NCI-H524 (cell line): ENCODE data around the gene APOOL.

Experiments
- DNase-seq, 2 experiments: peaks; one replicate each; lab custom pipeline; 2025; lab: John Stamatoyannopoulos, UW

The APOOL gene

DNA sequence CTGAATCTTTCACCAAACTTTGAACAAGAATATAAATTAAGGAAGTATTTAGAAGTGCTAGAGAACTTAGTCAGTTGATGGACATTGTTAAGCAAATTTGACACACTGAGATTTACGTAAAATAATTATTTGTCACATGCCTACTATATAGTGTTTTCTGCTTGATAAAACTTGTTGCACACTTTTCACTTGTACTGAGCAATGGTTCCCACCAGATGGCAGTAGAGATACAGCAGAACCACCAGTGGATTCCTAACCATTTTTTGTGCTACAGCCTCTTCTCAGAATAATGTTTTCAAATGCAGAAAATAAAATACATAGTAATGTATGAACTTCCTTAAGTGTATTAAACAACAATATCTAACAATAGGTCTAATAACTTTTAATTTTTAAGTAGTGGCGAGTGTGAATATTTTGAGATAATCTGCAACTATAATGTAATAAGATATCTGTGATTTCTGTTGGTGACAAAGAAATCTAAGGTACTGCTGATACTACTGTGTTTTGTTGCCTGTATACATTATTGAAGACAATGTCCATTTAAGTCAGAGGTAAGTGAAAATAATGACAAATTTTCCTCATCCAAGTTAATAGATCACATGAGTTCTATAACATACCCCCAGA lies 81.2 kb downstream of the APOOL start:
- peak in 1 of 2 experiments; percentile 26 for DNase-seq

DNA sequence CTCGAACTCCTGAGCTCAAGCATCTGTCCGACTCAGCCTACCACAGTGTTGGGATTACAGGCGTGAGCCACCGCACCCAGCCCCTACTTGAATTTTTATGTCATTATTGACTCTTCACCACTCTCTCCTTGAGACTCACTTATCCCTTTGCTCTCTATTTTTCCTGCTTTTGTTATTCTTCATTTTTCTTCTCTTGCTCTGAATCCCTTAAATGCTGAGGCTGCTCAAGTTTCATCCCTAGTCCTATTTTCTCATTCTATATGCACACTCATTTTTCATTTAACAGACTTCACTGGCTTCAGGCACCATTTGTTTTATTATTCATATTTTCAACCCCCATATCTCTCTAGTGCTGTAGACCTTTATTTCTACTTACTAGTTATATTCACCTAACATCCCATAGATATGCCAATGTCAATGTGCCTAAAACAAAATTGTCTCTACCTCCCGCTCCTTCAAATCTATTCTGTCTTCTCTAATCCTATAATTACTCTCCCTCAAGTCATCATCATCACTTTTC lies 85.7 kb downstream of the APOOL start:
- no peak for DNase-seq

DNA sequence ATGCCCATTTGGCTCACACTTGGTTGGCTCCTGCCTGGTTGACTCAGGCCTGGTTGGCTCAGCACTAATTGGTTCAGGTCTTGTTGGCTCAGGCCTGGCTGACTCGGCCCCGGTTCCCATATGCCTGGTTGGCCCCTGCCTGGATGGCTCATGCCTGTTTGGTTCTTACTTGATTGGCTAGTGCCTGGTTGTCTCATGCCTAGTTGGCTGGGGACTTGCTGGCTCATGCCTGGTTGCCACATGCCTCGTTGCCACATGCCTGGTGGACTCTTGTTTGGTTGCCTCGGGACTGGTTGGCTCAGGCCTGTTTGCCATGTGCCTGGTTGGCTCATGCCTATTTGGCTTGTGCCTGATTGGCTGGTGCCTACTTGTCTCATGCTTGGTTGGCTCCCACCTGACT lies 103.7 kb downstream of the APOOL start:
- DNase-seq: no peak

DNA sequence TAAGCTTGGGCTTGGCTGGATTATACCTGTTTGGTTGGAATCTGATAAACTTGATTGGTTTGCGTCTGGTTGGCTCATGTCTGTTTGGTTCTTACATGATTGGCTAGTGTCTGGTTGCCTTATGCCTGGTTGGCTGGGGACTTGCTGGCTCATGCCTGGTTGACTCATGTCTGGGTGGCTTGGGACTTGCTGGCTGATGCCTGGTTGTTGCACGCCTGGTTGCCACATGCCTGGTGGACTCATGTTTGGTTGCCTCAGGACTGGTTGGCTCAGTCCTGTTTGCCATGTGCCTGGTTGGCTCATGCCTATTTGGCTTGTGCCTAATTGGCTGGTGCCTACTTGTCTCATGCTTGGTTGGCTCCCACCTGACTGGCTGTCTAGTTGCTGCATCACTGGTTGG lies 104.5 kb downstream of the APOOL start:
- no peak for DNase-seq

DNA sequence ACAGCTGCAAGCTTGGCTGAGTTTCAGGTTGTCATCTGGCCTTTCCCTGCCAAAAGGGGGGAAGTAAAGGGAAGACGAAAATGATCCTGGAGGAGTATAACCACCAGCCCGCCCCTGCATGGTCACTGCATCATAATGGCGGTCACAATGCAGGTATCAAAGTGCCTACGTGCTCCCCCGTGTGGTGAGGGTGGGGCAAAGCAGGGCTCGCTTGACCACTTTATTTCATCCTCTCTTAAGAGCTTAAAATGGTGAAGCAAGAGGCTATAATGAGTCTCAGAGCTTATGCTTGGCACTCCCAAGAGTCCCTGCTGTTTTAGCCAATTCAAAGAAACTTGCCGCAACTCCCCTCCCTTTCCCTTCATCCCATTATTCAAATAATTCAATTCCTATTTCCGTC lies 105.6 kb downstream of the APOOL start:
- DNase-seq: peak; percentile 22 to 53

DNA sequence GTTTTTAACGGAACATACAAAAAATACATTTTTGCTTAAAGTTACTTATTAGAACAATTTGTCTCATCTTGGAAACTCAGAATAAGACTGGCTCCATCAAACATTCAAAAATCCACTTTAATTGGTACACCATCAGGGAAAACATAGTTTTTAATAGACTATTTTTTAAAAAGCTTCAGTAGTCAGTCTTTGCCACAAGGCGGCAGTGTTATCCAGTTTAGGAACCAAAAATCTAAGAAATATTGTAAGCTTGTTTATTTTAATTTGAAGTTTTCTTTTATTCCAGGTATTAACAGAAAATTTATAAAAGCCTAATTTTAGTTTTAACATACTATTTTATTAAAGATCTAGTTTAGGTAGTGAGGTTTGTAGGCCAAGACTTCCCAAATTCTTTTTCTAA lies 107.7 kb downstream of the APOOL start:
- DNase-seq: peak in 1 of 2 experiments; percentile 7

DNA sequence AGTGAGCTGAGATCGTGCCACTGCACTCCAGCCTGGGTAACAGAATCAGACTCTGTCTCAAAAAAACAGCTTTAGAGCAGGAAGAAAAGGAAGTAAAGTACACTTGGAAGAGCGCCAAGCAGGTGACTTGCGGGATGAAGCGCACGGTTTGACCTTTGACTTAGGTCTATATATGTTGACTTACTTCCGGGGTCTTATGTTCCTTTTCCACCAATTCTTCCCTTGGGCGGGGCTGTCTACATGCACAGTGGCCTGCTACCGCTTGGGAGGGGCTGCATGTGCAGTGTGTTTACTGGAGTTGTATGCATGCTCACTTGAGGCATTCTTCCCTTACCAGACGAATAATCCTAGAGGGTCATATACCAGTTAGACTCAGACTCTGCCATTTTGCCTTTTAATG lies 108.6 kb downstream of the APOOL start:
- DNase-seq: no peak

DNA sequence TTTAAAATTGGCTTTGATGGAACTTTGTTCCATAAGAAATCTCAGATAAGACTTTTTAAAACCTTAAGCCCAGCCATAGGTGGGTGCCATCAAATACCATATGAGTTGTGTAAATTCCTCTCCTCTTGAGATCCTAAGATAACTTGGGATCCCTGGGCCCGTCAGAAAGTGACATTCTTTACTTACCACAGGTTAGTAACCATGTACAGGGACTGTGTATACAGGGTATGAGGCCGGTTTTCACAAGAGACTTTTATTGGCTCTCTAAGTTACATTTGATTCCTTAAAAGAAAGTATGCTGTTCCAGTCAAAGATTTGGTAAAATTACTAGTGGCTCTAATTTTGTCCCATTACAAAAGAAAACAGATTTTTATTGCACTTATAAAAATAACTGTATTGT lies 110.1 kb downstream of the APOOL start:
- DNase-seq: no peak

DNA sequence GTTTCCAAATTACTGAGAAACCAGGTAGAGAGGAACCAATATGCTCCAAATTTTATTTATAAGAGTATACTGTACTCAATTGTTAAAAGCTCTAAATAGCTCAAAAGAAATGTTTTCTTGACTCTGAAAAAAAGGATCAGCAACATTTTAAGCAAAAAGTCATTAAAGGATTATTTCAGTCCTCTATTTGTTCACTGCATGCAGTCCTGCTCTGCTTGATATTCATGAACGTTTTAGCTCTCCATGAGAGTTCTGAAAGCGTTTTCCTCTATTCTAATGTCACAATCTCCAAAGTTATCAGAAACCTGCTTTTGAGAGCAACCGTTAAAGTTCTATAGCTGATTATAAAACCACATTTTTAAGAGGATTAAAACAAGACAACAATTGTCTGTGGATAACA lies 110.5 kb downstream of the APOOL start:
- no peak for DNase-seq

DNA sequence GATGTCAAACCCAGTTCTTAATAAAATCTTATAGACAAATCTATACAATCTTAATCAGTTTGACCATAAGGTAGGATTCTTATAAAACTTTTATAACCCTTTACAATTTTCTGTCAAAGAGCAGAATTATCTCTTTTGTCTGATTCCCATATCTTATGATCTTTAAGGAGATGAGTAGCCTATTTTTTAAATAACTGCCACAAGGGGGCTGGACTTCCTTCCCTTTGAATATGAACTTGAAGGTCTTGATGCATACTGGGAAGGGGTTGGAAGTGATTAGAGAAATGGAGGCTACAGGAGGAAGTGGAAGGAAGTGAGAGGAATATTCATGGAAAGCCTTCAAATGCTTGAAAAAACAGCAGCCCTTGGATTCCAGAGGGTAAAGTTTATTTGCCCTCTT lies 111.1 kb downstream of the APOOL start:
- peak in 1 of 2 experiments; percentile 34 for DNase-seq

DNA sequence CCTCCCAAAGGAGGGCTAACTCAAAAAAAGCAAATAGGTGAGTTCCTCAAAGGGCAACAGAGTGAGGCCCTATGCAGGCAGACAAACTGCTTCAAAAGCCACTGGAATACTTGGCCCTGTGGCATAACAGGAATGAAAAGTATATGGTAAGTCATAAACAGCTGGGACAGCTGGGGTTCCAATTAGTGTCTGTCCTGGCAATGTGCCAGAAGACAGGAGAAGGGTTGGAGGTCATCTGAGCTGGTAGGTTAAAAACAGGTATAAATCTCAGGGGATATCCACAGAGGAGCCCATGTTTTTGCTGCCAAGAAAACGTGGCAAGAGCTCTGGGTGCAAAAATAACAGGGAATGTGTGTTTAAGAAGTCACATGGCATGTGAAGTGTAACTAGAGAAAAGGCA lies 111.6 kb downstream of the APOOL start:
- peak in 1 of 2 experiments; percentile 2 for DNase-seq

DNA sequence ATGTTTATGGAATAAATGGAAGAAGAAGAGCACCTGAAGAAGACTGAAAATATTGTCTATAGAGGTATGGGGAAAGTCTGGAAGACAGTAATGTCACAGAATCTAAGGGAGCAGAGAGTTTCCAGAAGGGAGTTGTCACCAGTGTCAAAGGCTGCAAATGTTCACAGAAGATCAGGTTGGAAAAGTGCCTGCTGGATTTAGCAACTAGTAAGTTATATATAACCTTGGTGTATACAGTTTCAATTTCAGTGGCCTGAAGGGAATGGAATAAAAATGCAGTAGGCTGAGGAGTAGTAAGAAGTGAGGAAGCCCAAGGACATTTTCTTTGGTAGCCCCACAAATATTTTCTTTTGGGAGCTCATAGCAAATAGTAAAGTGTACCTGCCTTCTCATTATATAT lies 132.7 kb downstream of the APOOL start:
- DNase-seq: no peak

DNA sequence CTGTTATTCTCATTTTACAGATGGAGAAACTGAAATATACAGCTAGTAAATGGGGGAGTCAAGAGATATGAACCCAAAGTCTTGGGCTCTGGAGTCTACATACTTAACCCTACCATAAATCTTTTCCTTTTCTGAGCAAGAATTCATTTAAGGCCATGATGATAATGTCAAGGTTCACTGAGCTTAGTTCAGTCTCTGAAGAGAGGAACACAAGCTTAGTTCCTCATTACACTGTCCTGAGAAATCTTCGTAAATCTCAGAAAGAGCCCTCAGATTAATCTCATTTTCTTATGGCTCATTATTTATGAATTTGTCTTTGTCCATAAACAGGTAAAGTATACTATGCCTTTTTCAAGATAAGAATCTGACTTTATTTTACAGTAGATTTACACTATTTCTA lies 135.7 kb downstream of the APOOL start:
- no peak for DNase-seq

DNA sequence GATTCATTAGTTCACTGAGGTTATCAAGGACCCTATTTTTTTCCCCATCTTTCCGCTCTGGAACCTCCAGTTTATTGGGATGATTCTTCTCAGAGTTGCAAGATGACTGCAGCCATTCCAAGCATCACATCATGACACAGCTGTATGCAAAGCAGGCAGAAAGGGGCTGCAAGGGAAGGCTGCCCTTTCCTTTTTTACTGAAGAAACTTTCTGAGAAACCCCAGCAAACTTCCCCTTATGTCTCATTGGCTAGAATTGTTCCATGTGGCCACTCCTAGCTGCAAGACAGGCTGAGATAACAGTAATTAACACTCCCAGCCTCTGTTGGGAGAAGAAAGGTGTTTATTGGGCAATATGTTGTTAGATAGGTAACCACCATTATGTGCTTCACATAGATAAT lies 137.3 kb downstream of the APOOL start:
- DNase-seq: no peak
